Common myeloid progenitor, CD34-positive (primary cell): ENCODE results near the gene ZSCAN20.
A peak's percentile ranks its signal among the peaks of the same experiment; 100 is the strongest.

ENCODE experiments used
- CTCF ChIA-PET: fragments of 350-600 bp; sonication (Branson Sonifier 250); formaldehyde crosslinking; loops from one replicate; lab custom pipeline; 2021; ENCODE audit warnings: antibody characterized with exemption; lab: Charles Lee
- POLR2A ChIA-PET: fragments of 350-600 bp; sonication (Branson Sonifier 250); formaldehyde crosslinking; loops from one replicate; lab custom pipeline; 2021; ENCODE audit warnings: antibody characterized with exemption; lab: Charles Lee
- DNase-seq, 3 donors: peaks; one replicate each; pipeline versions ENCODE4 v3.0.0 to v3.0.0-alpha.2; 2013
- H3K27ac ChIP-seq, 2 experiments: 1 replicate in 1 of 2; 2 replicates in 1 of 2; pipeline ENCODE4 v1.7.0; 2013; ENCODE audit warnings: inconsistent platforms in 2 of 2, low read length in 2 of 2, mild to moderate bottlenecking in 2 of 2, low read depth in 1 of 2, moderate library complexity in 1 of 2; ENCODE audit not compliant: severe bottlenecking in 2 of 2, insufficient read depth in 1 of 2, poor library complexity in 1 of 2
- H3K27me3 ChIP-seq, 5 experiments: replicated peaks in 2 of 5; 1 replicate in 3 of 5; 2 replicates in 2 of 5; pipeline versions ENCODE4 v1.6.1 to v1.7.0; 2013; ENCODE audit warnings: low read length in 4 of 5, mild to moderate bottlenecking in 2 of 5, moderate library complexity in 2 of 5, inconsistent platforms in 1 of 5; ENCODE audit not compliant: insufficient read depth in 5 of 5, control insufficient read depth in 4 of 5
- H3K36me3 ChIP-seq, 4 experiments: 1 replicate in 2 of 4; 2 replicates in 2 of 4; pipeline versions ENCODE4 v1.6.1 to v1.7.0; 2013; ENCODE audit warnings: low read length in 3 of 4, control low read depth in 1 of 4, mild to moderate bottlenecking in 1 of 4; ENCODE audit not compliant: control insufficient read depth in 4 of 4, insufficient read depth in 4 of 4
- H3K4me1 ChIP-seq, 4 experiments: 1 replicate in 3 of 4; 2 replicates in 1 of 4; pipeline versions ENCODE4 v1.6.1 to v1.7.1; 2013; ENCODE audit warnings: low read length in 3 of 4, mild to moderate bottlenecking in 3 of 4, control low read depth in 1 of 4, inconsistent platforms in 1 of 4, moderate library complexity in 1 of 4; ENCODE audit not compliant: control insufficient read depth in 4 of 4, insufficient read depth in 4 of 4; ENCODE audit errors: control extremely low read depth in 1 of 4
- H3K4me3 ChIP-seq, 7 experiments: 1 replicate in 4 of 7; 2 replicates in 3 of 7; pipeline versions ENCODE4 v1.5.1 to v1.7.0; 2013; ENCODE audit warnings: mild to moderate bottlenecking in 7 of 7, low read length in 6 of 7, moderate library complexity in 6 of 7, inconsistent platforms in 2 of 7, low read depth in 2 of 7, control low read depth in 1 of 7; ENCODE audit not compliant: insufficient read depth in 4 of 7, control insufficient read depth in 1 of 7; ENCODE audit errors: extremely low read depth in 1 of 7
- H3K9me3 ChIP-seq, 5 experiments: 1 replicate in 4 of 5; 2 replicates in 1 of 5; pipeline versions ENCODE4 v1.6.1 to v1.7.1; 2013; ENCODE audit warnings: low read length in 4 of 5, mild to moderate bottlenecking in 2 of 5, inconsistent platforms in 1 of 5, low read depth in 1 of 5, moderate library complexity in 1 of 5; ENCODE audit not compliant: control insufficient read depth in 4 of 5, insufficient read depth in 2 of 5; ENCODE audit errors: control extremely low read depth in 1 of 5
- WGBS: methylation state at CpG from one replicate; pipeline ENCODE4 v1.1.5; 2013; ENCODE audit not compliant: insufficient coverage; 5-methylcytosine and 5-hydroxymethylcytosine counted together

ZSCAN20 gene

GRCh38 chr1:33459691-33460090 lies 12.8 kb upstream of the ZSCAN20 start:
- 100% methylated on average over 4 of the region's 4 CpGs for WGBS
- Histone ChIP-seq H3K27ac (no peak overlapping the region), H3K36me3 (no peaks in the 10 kb centered on the region), H3K4me3 (no peak overlapping the region), H3K4me1 (peaks cover 0 to 25% (median 18%) of the 10 kb centered on the region in 4 experiments), H3K27me3 (no peaks in the 10 kb centered on the region), H3K9me3 (no peaks in the 10 kb centered on the region)
- no peak for DNase-seq
- ChIA-PET CTCF (interaction anchor here (1.2 to 7.5 kb wide), 4 partner anchors 10 to 322 kb away, joined by 3 to 61 read pairs (median 4); partner anchors contain the start of gene ZSCAN20), POLR2A (no interaction called here)

DNA sequence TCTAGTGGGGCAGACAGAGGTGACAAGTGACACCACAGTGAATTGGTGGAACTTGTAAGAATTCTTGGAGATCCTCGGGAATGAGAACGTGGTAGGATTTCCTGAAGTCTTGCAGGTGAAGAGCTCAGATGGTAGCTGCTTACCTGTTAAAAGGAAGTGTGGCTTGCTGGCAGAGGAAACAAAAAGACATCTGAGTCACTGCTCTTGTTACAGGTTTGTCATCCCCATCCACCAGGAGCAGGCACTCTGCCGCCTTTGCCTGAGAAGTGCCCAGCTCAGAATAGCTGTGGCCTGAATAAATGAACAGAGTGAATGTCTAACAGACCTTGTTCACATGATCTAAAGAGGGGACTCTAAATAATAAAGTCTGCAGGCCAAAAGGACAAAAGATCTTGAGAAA lies 12.3 kb upstream of the ZSCAN20 start:
- Histone ChIP-seq H3K36me3 (no peaks in the 10 kb centered on the region), H3K4me3 (no peak overlapping the region), H3K27me3 (no peaks in the 10 kb centered on the region), H3K4me1 (peaks cover 0 to 25% (median 18%) of the 10 kb centered on the region in 4 experiments), H3K27ac (no peak overlapping the region), H3K9me3 (no peaks in the 10 kb centered on the region)
- 70% methylated on average over 3 of the region's 3 CpGs for WGBS
- CTCF ChIA-PET, result interaction anchor here (0.8 to 7.5 kb wide), 8 partner anchors 9 to 322 kb away, joined by 3 to 61 read pairs (median 3); partner anchors contain the start of gene ZSCAN20
- POLR2A ChIA-PET, result no interaction called here
- DNase-seq, result no peak

GRCh38 chr1:33460947-33461629 lies 11.4 kb upstream of the ZSCAN20 start:
- no peak overlapping the region for H3K27ac ChIP-seq
- 38% methylated on average over 2 of the region's 4 CpGs for WGBS
- ChIA-PET POLR2A (no interaction called here), CTCF (interaction anchor here (0.8 to 7.5 kb wide), 6 partner anchors 8 to 165 kb away, joined by 3 to 61 read pairs (median 3); partner anchors contain the start of gene ZSCAN20)
- no peaks in the 10 kb centered on the region for H3K36me3 ChIP-seq
- H3K9me3 ChIP-seq, result no peaks in the 10 kb centered on the region
- H3K4me3 ChIP-seq, result no peak overlapping the region
- peak in 2 of 3 donors; percentile 55 to 63 for DNase-seq
- H3K27me3 ChIP-seq, result no peaks in the 10 kb centered on the region
- H3K4me1 ChIP-seq, result peaks cover 0 to 21% (median 14%) of the 10 kb centered on the region in 4 experiments

DNA sequence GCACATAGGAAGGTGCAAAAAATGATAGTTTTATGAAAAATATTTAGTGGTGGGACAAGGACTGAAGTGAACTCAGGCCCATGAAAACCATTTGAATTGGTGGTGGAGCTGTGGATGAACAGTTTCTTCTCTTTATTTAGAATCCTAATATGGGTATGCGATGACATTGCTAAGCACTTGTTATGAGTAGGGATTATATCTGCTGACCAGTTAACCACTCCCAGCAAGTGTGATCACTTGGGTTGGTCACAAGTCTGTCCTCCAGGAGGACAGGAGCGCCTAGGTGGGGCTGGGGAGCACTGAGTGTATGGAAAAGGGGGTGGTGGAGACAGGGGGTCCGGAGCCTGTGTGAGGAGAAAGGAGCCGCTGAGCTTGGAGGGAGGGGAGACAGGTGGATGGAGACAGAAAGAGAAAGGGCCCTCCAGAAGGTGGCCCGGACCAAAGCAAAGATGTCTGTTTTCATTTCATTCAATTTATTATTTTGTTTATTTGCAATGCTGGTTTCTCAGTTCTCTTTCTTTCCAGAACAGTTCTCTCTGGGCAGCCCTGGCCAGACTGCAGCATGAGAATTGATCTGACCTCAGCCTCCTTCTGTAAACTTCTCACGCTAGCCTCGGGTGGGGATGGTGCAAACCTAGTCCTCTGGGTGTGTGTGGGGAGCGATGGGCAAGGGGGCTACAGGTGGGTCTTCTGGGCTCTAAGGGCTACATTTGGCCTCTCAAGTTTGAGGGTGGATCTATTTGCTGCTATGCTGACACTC lies 9.9 kb upstream of the ZSCAN20 start:
- WGBS, result 100% methylated on average over 5 of the region's 8 CpGs
- POLR2A ChIA-PET, result no interaction called here
- no peak overlapping the region for H3K4me3 ChIP-seq

GRCh38 chr1:33464552-33464951 lies 7.9 kb upstream of the ZSCAN20 start:
- Histone ChIP-seq H3K4me1 (peaks cover under 1 to 34% (median 24%) of the 10 kb centered on the region in 4 experiments), H3K4me3 (no peak overlapping the region), H3K27ac (no peak overlapping the region), H3K36me3 (no peaks in the 10 kb centered on the region), H3K27me3 (no peaks in the 10 kb centered on the region), H3K9me3 (no peaks in the 10 kb centered on the region)
- POLR2A ChIA-PET, result no interaction called here
- no peak for DNase-seq
- CTCF ChIA-PET, result no interaction called here
- WGBS, result 100% methylated on average over 2 of the region's 3 CpGs

More for the DNA sequence above, 9.9 kb upstream of the ZSCAN20 start:
- Histone ChIP-seq H3K9me3 (no peaks in the 10 kb centered on the region), H3K27me3 (no peaks in the 10 kb centered on the region), H3K36me3 (no peaks in the 10 kb centered on the region), H3K27ac (no peak overlapping the region), H3K4me1 (peaks cover 0 to 21% (median 14%) of the 10 kb centered on the region in 4 experiments)
- no peak for DNase-seq
- CTCF ChIA-PET, result interaction anchor here (1.1 to 1.3 kb wide), 2 partner anchors 9 to 165 kb away, joined by 3 to 4 read pairs; no protein-coding TSS in a partner anchor

GRCh38 chr1:33465316-33465715 lies 7.1 kb upstream of the ZSCAN20 start:
- WGBS, result 100% methylated on average over 1 of the region's 2 CpGs
- no peak overlapping the region for H3K4me3 ChIP-seq
- H3K4me1 ChIP-seq, result peaks cover 6 to 35% (median 30%) of the 10 kb centered on the region in 4 experiments
- no peaks in the 10 kb centered on the region for H3K27me3 ChIP-seq
- DNase-seq, result no peak
- no peak overlapping the region for H3K27ac ChIP-seq
- POLR2A ChIA-PET, result interaction anchor here (0.7 kb wide), 1 partner anchor 65 kb away, joined by 4 read pairs; no protein-coding TSS in a partner anchor
- CTCF ChIA-PET, result no interaction called here
- H3K9me3 ChIP-seq, result no peaks in the 10 kb centered on the region
- no peaks in the 10 kb centered on the region for H3K36me3 ChIP-seq
